K562 (cell line): ENCODE results near the gene SLC30A10. TPM values are rescaled to one million over a fixed set of nuclear protein-coding genes. Genes with fewer than 3 reads are reported as not detected.

Experiments used
- DACH1 ChIP-seq: fragments of 450-650 bp; IDR thresholded peaks from 2 replicates; pipeline ENCODE4 v1.6.1; 2018; ENCODE audit not compliant: partially characterized antibody
- ESRRA ChIP-seq: fragments of 450-650 bp; IDR thresholded peaks from 2 replicates; pipeline ENCODE4 v1.6.1; 2014; ENCODE audit warnings: low read depth, mild to moderate bottlenecking, moderate library complexity, borderline replicate concordance
- FOXJ2 ChIP-seq: fragments of 200-800 bp; sonication (Bioruptor generic); IDR thresholded peaks from 2 replicates; pipeline ENCODE4 v1.6.1; 2016; ENCODE audit warnings: missing genetic modification characterization, missing compliant biosample characterization
- GTF2A2 ChIP-seq: IDR thresholded peaks from 2 replicates; pipeline ENCODE4 v1.6.1; 2016; ENCODE audit warnings: mild to moderate bottlenecking, missing genetic modification characterization, missing compliant biosample characterization
- GTF2F1 ChIP-seq: IDR thresholded peaks from 2 replicates; pipeline ENCODE4 v1.6.1; 2011; ENCODE audit warnings: low read depth, low read length, improper control_type of control experiment
- KAT7 ChIP-seq: sonication (generic); formaldehyde crosslinking; IDR thresholded peaks from 2 replicates; pipeline ENCODE4 v1.8.0; 2022; ENCODE audit warnings: missing genetic modification reagents, mild to moderate bottlenecking, borderline replicate concordance
- MCM2 ChIP-seq: fragments of 450-650 bp; IDR thresholded peaks from 2 replicates; pipeline ENCODE4 v1.6.1; 2017; ENCODE audit warnings: low read depth, mild to moderate bottlenecking
- NEUROD1 ChIP-seq: fragments of 150-350 bp; IDR thresholded peaks from 2 replicates; pipeline ENCODE4 v1.6.1; 2014; ENCODE audit warnings: borderline replicate concordance, low read length, low read depth; ENCODE audit not compliant: partially characterized antibody
- NFRKB ChIP-seq: fragments of 450-650 bp; IDR thresholded peaks from 2 replicates; pipeline ENCODE4 v1.6.1; 2016; ENCODE audit warnings: low read depth
- NR1H2 ChIP-seq: sonication (generic); formaldehyde crosslinking; IDR thresholded peaks from 2 replicates; pipeline ENCODE4 v1.4.0; 2020; ENCODE audit warnings: mild to moderate bottlenecking, missing genetic modification reagents
- SIRT6 ChIP-seq: IDR thresholded peaks from one replicate; pipeline ENCODE4 v1.6.1; 2012; ENCODE audit warnings: low read depth, mild to moderate bottlenecking, control low read depth, inconsistent platforms, low read length, moderate library complexity
- SPI1 ChIP-seq: IDR thresholded peaks from 2 replicates; pipeline ENCODE4 v1.6.1; 2011; ENCODE audit warnings: low read depth, low read length, control low read depth, borderline replicate concordance
- SREBF2 ChIP-seq: sonication (generic); formaldehyde crosslinking; IDR thresholded peaks from 2 replicates; pipeline ENCODE4 v1.4.0; 2020; ENCODE audit warnings: mild to moderate bottlenecking, missing genetic modification reagents
- STAG1 ChIP-seq: sonication (generic); formaldehyde crosslinking; IDR thresholded peaks from 2 replicates; pipeline ENCODE4 v1.5.0; 2020; ENCODE audit warnings: missing genetic modification reagents, borderline replicate concordance
- TAL1 ChIP-seq: fragments of 450-650 bp; IDR thresholded peaks from 2 replicates; pipeline ENCODE4 v1.6.1; 2016; ENCODE audit warnings: mild to moderate bottlenecking
- THRA ChIP-seq: fragments of 450-650 bp; IDR thresholded peaks from 2 replicates; pipeline ENCODE4 v1.6.1; 2017; ENCODE audit warnings: mild to moderate bottlenecking, moderate library complexity
- ZC3H11A ChIP-seq: IDR thresholded peaks from 2 replicates; pipeline ENCODE4 v1.6.1; 2012; ENCODE audit warnings: low read depth, low read length, improper control_type of control experiment
- ZNF354B ChIP-seq: fragments of 250-450 bp; sonication (Bioruptor Pico); IDR thresholded peaks from 2 replicates; pipeline ENCODE4 v1.4.0; 2020
- ZNF644 ChIP-seq: fragments of 200-800 bp; sonication (Bioruptor generic); IDR thresholded peaks from 2 replicates; pipeline ENCODE4 v1.6.1; 2016; ENCODE audit warnings: low read depth, missing genetic modification characterization, missing compliant biosample characterization
- ZNF778 ChIP-seq: fragments of 450-650 bp; formaldehyde crosslinking; IDR thresholded peaks from 2 replicates; pipeline ENCODE4 v1.4.0; 2020; ENCODE audit warnings: mild to moderate bottlenecking, moderate library complexity
- ZNF830 ChIP-seq: fragments of 250-450 bp; sonication (Bioruptor Pico); IDR thresholded peaks from 2 replicates; pipeline ENCODE4 v1.5.0; 2021; ENCODE audit warnings: mild to moderate bottlenecking
- polyA plus RNA-seq, 8 experiments: library from polyadenylated mRNA; depleted of rRNA in 4 of 8; stranded (reverse) in 5 of 8; unstranded in 3 of 8; fragments of >200 nt; fragmentation: Nextera tagmentation in 2 of 8; fragmentation: Illumina TruSeq in 1 of 8; extraction: Ambion mirVana in 2 of 8; extraction: Trizol in 1 of 8; gene quantifications; 2 replicates each; pipeline versions ENCODE4 v1.2.1 to v1.2.3, GENCODE V29; 2011 to 2014; ENCODE audit warnings: inconsistent platforms in 1 of 8, missing spikeins in 1 of 8
- total RNA-seq, 7 experiments: library from RNA; depleted of rRNA in 6 of 7; stranded (reverse); fragments of >200 nt in 6 of 7; fragmentation: Illumina TruSeq in 2 of 7; extraction: Trizol in 2 of 7; gene quantifications; 2 replicates each; pipeline versions ENCODE4 v1.2.1 to v1.2.3, GENCODE V29; 2011 to 2021; ENCODE audit warnings: low replicate concordance in 1 of 7
- TF ChIP-seq, protein P1 (sequence below): fragments of 250-450 bp; sonication (Bioruptor Pico); IDR thresholded peaks from 2 replicates; pipeline ENCODE4 v1.4.0; 2020; ENCODE audit warnings: mild to moderate bottlenecking
- TF ChIP-seq, protein P2 (sequence below): sonication (generic); formaldehyde crosslinking; IDR thresholded peaks from 2 replicates; pipeline ENCODE4 v1.8.0; 2022; ENCODE audit warnings: missing genetic modification reagents, mild to moderate bottlenecking, moderate library complexity, borderline replicate concordance
- TF ChIP-seq, protein P3 (sequence below): fragments of 450-650 bp; IDR thresholded peaks from 2 replicates; pipeline ENCODE4 v1.7.0; 2016; ENCODE audit warnings: borderline replicate concordance

SLC30A10 gene
- total and polyA plus RNA-seq, 9 of the 15 experiments (the other 6 are each of a cell fraction or from before 2014, with no cell fraction given) = 2.6 to 11.3 (median 7.1) TPM

DNA sequence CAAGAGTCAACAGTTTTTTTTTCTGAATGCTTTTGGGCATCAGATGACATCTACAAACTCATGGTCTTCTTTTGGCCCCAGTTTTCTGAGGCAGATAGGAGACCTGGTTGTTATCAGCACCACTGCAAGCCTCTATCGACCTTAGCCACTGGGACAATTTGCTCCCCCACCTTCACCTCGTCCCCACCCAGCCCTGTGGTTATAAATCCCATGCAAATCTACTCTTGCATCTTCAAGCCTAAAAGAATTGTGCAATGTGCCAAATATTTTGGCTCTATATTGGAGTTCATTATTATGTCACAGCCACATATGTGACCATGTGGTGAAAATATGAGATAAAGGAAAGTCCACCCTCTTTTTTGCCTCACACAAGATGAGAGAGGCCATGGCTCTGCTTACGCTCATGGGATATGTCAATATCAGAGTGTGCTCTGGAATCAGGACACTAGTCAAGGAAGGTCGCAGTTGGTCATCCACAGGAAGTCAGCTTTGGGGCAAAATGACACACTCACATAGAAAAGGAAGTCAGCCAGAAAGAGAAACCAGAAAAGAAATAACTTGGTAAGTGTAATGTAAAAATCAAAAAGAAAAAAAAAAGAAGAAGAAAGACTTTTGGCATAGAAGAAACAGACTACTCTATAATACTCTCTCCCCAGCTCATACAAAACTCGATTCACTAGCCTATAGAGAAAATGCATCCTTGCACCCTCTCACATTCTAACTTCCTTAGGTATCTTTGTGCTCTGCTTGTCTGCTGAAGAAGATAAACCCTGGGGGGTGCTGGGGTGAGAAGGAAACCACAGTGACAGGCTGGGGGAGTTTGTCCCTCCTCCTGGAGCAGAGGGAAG lies 21.2 kb downstream of the SLC30A10 start (continued):
- TF ChIP-seq, protein P1, sequence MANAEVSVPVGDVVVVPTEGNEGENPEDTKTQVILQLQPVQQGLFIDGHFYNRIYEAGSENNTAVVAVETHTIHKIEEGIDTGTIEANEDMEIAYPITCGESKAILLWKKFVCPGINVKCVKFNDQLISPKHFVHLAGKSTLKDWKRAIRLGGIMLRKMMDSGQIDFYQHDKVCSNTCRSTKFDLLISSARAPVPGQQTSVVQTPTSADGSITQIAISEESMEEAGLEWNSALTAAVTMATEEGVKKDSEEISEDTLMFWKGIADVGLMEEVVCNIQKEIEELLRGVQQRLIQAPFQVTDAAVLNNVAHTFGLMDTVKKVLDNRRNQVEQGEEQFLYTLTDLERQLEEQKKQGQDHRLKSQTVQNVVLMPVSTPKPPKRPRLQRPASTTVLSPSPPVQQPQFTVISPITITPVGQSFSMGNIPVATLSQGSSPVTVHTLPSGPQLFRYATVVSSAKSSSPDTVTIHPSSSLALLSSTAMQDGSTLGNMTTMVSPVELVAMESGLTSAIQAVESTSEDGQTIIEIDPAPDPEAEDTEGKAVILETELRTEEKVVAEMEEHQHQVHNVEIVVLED = no peak
- TF ChIP-seq ZNF354B = no peak
- no peak for TF ChIP-seq GTF2A2 (tag)
- no peak for TF ChIP-seq SREBF2 (CRISPR knock-in tag)
- TF ChIP-seq ZNF644 (tag) = peak; percentile 93
- TF ChIP-seq, protein P2, sequence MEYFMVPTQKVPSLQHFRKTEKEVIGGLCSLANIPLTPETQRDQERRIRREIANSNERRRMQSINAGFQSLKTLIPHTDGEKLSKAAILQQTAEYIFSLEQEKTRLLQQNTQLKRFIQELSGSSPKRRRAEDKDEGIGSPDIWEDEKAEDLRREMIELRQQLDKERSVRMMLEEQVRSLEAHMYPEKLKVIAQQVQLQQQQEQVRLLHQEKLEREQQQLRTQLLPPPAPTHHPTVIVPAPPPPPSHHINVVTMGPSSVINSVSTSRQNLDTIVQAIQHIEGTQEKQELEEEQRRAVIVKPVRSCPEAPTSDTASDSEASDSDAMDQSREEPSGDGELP (CRISPR knock-in tag) = peak; percentile 46
- TF ChIP-seq SPI1 = peak; percentile 34; the same call in 1 of the 2 replicates
- no peak for TF ChIP-seq STAG1 (CRISPR knock-in tag)
- TF ChIP-seq DACH1 = peak; percentile 87
- TF ChIP-seq THRA = no peak
- peak; percentile 68; the same call in 1 of the 2 replicates for TF ChIP-seq FOXJ2 (tag)
- TF ChIP-seq ZC3H11A = no peak
- TF ChIP-seq ESRRA = peak; percentile 69
- 0 out of 2 replicates have a peak, but pooled peaks have one; percentile 52 for TF ChIP-seq MCM2
- peak; percentile 78 for TF ChIP-seq NEUROD1
- TF ChIP-seq GTF2F1 = no peak
- TF ChIP-seq KAT7 = no peak
- TF ChIP-seq, protein P3, sequence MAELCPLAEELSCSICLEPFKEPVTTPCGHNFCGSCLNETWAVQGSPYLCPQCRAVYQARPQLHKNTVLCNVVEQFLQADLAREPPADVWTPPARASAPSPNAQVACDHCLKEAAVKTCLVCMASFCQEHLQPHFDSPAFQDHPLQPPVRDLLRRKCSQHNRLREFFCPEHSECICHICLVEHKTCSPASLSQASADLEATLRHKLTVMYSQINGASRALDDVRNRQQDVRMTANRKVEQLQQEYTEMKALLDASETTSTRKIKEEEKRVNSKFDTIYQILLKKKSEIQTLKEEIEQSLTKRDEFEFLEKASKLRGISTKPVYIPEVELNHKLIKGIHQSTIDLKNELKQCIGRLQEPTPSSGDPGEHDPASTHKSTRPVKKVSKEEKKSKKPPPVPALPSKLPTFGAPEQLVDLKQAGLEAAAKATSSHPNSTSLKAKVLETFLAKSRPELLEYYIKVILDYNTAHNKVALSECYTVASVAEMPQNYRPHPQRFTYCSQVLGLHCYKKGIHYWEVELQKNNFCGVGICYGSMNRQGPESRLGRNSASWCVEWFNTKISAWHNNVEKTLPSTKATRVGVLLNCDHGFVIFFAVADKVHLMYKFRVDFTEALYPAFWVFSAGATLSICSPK = peak; percentile 89; the same call in 1 of the 2 replicates
- no peak for TF ChIP-seq NR1H2 (CRISPR knock-in tag)
- TF ChIP-seq NFRKB = peak; percentile 57; the same call in 1 of the 2 replicates
- TF ChIP-seq TAL1 = peak; percentile 99
- TF ChIP-seq ZNF830 (CRISPR knock-in tag) = no peak
- no peak for TF ChIP-seq SIRT6
- no peak for TF ChIP-seq ZNF778 (CRISPR knock-in tag)
